Mesendoderm (in vitro differentiated cells): ENCODE measurements around the gene COBL.

Source experiments
- DNase-seq: peaks from one replicate; pipeline ENCODE4 v3.0.0; 2013
- H2AK5ac ChIP-seq: 2 replicates; pipeline ENCODE4 v1.6.1; 2013; ENCODE audit warnings: low read length, inconsistent platforms
- H2BK120ac ChIP-seq: 2 replicates; pipeline ENCODE4 v1.6.1; 2013; ENCODE audit warnings: low read depth, mild to moderate bottlenecking, low read length, moderate library complexity, mixed read lengths
- H2BK15ac ChIP-seq: replicated peaks from 2 replicates; pipeline ENCODE4 v1.6.1; 2013; ENCODE audit warnings: low read depth, mild to moderate bottlenecking, moderate library complexity
- H2BK5ac ChIP-seq: 2 replicates; pipeline ENCODE4 v1.6.1; 2013; ENCODE audit warnings: low read length, inconsistent platforms
- H3K18ac ChIP-seq: 2 replicates; pipeline ENCODE4 v1.6.1; 2013; ENCODE audit warnings: mild to moderate bottlenecking, low read length, mixed read lengths
- H3K23ac ChIP-seq: one replicate; pipeline ENCODE4 v1.6.1; 2013; ENCODE audit warnings: low read length
- H3K27ac ChIP-seq: 2 replicates; pipeline ENCODE4 v1.5.1; 2013; ENCODE audit warnings: low read depth, mild to moderate bottlenecking, inconsistent platforms, low read length, moderate library complexity
- H3K27me3 ChIP-seq: 2 replicates; pipeline ENCODE4 v1.6.1; 2013; ENCODE audit warnings: low read length, control low read depth, mild to moderate bottlenecking, inconsistent platforms; ENCODE audit not compliant: insufficient read depth, poor library complexity
- H3K36me3 ChIP-seq: 2 replicates; pipeline ENCODE4 v1.6.1; 2013; ENCODE audit warnings: low read length, inconsistent platforms; ENCODE audit not compliant: control insufficient read depth, insufficient read depth
- H3K4ac ChIP-seq: one replicate; pipeline ENCODE4 v1.6.1; 2013; ENCODE audit warnings: low read depth, mild to moderate bottlenecking, low read length, moderate library complexity
- H3K4me1 ChIP-seq: 2 replicates; pipeline ENCODE4 v1.6.1; 2013; ENCODE audit warnings: low read depth, low read length, inconsistent platforms; ENCODE audit not compliant: control insufficient read depth
- H3K4me2 ChIP-seq: 2 replicates; pipeline ENCODE4 v1.6.1; 2013; ENCODE audit warnings: low read length
- H3K4me3 ChIP-seq: 2 replicates; pipeline ENCODE4 v1.5.1; 2013; ENCODE audit warnings: mild to moderate bottlenecking, low read length
- H3K56ac ChIP-seq: one replicate; pipeline ENCODE4 v1.6.1; 2013; ENCODE audit warnings: low read length
- H3K79me1 ChIP-seq: 2 replicates; pipeline ENCODE4 v1.6.1; 2013; ENCODE audit warnings: low read length, inconsistent platforms
- H3K79me2 ChIP-seq: 2 replicates; pipeline ENCODE4 v1.6.1; 2013; ENCODE audit warnings: mild to moderate bottlenecking, low read length; ENCODE audit not compliant: control insufficient read depth, insufficient read depth
- H3K9ac ChIP-seq: 2 replicates; pipeline ENCODE4 v1.6.1; 2013; ENCODE audit warnings: low read length, inconsistent platforms
- H4K5ac ChIP-seq: one replicate; pipeline ENCODE4 v1.6.1; 2013; ENCODE audit warnings: low read length
- H4K8ac ChIP-seq: one replicate; pipeline ENCODE4 v1.6.1; 2013; ENCODE audit warnings: low read depth, mild to moderate bottlenecking, control low read depth, low read length, moderate library complexity
- WGBS: extraction: QIAGEN DNeasy Blood & Tissue Kit; methylation state at CpG from one replicate; pipeline ENCODE4 v1.1.7; 2013; ENCODE audit warnings: low lambda C conversion rate, missing lambda C conversion rate; ENCODE audit not compliant: insufficient coverage; ENCODE audit errors: extremely low coverage; 5-methylcytosine and 5-hydroxymethylcytosine counted together

COBL gene

DNA sequence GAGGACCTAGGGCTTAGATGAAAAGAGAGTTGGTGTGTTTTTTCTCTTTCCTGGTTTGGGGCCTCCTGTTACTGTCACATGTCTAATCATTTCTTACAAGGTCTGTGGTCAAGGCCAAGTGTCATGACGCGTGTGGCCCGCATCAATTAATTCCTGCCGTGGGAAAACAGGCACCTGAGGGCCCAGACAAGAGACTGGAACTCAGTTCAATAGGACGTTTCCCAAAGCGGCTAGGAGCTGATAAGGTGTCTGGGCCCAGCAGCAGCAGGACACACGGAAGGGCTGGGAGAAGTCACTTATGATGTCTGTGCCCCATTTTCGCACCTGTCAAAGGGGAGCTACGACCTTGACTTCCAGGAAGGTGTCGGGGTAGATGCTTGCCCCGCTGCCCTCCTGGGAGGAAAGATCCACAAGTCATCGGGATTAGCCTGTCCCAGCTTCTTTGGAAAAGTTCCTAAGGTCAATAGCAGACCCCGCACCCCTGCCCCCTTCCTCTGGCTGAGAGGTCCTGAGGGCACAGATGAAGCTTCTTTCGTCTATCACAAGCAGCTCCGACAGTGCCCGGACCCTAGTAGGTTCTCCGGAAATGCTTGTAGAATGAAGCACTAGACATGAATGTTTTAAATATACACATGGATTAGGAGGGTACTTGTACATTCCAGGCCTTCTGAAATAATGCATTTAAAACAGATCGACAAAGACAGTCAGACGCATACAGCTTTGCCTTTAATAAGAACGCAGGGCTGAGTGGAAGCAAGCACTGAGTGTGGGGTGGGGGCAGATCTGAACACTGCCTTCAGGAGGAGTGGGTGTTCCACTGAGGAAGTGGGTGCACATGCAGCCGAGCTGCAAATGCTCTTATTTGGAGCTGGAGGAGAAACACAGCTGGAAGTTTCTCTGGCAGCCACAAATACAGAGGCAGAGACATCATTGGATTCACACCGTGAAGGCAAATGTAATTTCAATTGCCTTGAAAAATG, 296.4 kb downstream of the COBL start:
- no CpG with 5 or more reads among the region's 22 CpGs for WGBS

DNA sequence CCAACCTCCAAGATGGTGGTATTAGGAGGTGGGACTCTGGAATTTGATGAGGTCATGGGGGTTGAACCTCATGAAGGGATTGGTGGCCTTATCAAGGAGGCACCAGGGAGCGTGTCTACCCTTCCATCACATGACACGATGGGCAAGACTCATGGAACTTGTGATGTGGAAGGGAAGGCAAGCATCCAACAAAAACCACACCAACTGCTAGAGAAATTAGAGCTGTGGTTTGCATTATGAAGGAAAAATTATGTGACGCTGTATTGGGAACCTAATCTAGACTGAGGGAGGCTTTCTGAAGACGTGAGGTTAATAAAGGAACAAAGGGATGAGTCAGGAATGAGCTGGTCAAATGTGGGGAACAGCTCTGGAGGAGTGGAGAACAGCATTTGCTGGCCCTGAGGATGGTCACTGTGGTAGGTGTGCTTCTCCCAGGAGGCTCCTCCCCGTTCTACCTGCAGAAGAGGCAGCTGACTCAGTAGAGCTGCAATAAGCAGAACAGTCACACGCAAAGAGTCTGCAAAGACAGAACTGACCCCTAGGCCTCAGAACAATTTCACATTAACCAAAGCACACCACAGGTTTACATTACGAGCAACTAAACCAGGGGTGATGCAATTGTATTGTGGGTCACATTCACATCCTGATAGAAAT, 297.3 kb downstream of the COBL start:
- H2AK5ac ChIP-seq: no peak overlapping the region
- no peak overlapping the region for H3K27ac ChIP-seq
- H3K4me3 ChIP-seq: no peak overlapping the region
- no peak overlapping the region for H3K4me2 ChIP-seq
- H3K9ac ChIP-seq: no peak overlapping the region
- H4K8ac ChIP-seq: no peak overlapping the region
- H2BK15ac ChIP-seq: no peak overlapping the region
- H4K5ac ChIP-seq: no peak overlapping the region
- no peak overlapping the region for H3K23ac ChIP-seq
- no peak overlapping the region for H3K18ac ChIP-seq
- no peak overlapping the region for H2BK5ac ChIP-seq
- H3K4ac ChIP-seq: no peak overlapping the region
- no peaks in the 10 kb centered on the region for H3K4me1 ChIP-seq
- H3K79me1 ChIP-seq: no peaks in the 10 kb centered on the region
- no peaks in the 10 kb centered on the region for H3K79me2 ChIP-seq
- no CpG with 5 or more reads among the region's 7 CpGs for WGBS
- no peaks in the 10 kb centered on the region for H3K27me3 ChIP-seq
- no peak overlapping the region for H2BK120ac ChIP-seq
- no peak overlapping the region for H3K56ac ChIP-seq
- DNase-seq: no peak
- H3K36me3 ChIP-seq: no peaks in the 10 kb centered on the region

More for the DNA sequence above, 296.4 kb downstream of the COBL start:
- H2AK5ac ChIP-seq: no peak overlapping the region
- H3K18ac ChIP-seq: no peak overlapping the region
- no peak for DNase-seq
- H3K23ac ChIP-seq: no peak overlapping the region
- no peak overlapping the region for H2BK120ac ChIP-seq
- no peak overlapping the region for H3K27ac ChIP-seq
- H3K36me3 ChIP-seq: no peaks in the 10 kb centered on the region
- H2BK15ac ChIP-seq: no peak overlapping the region
- no peak overlapping the region for H3K4me3 ChIP-seq
- no peaks in the 10 kb centered on the region for H3K79me2 ChIP-seq
- no peaks in the 10 kb centered on the region for H3K79me1 ChIP-seq
- H2BK5ac ChIP-seq: no peak overlapping the region
- H4K5ac ChIP-seq: no peak overlapping the region
- H3K9ac ChIP-seq: no peak overlapping the region
- no peak overlapping the region for H3K56ac ChIP-seq
- H3K4me1 ChIP-seq: no peaks in the 10 kb centered on the region
- H3K4me2 ChIP-seq: no peak overlapping the region
- no peaks in the 10 kb centered on the region for H3K27me3 ChIP-seq
- H3K4ac ChIP-seq: no peak overlapping the region
- no peak overlapping the region for H4K8ac ChIP-seq

DNA sequence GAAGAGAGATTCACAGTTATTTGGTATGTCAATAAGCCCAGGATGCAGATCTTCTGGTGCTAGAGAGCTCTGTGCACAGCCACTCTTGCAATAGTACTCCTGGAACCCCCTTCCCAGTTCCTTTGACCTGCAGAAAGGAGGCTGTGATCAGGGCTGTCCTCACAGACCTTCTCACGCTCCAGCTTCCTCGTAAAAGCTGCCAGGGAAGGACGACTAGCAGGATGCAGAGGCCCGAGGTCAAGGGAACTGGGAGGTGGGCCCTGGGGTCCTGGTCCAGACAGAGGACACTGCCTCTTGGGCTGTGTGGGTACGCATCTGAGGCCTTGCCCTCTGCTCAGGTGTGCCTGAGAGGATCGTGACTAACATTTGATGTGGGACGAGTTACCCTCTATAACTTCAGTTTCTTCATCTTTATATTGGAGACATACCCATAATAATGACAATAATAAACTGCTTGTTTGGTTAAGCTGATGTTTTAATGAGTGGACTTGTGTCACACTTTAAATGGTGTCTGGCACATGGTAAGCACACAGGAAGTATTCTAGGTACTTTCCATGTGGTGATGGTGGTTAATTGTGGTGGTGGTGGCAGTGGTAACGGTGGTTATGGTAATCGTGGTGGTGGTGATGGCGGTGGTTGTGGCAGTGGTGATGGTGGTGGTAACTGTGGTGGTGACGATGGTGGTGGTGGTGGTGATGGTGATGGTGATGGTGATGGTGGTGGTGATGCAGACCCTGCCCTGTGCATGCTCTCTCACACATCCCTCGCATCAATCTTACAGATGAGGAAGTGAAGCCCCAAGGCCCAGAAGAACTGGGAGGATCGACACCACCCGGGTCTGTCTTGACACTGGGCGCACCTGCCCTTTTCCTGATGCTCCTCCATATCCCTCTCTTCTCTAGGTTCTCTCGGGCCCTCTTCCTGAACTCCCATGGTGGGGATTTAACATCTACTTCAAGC, 298.8 kb downstream of the COBL start:
- H3K9ac ChIP-seq: no peak overlapping the region
- no peak overlapping the region for H3K23ac ChIP-seq
- no CpG with 5 or more reads among the region's 16 CpGs for WGBS
- H4K8ac ChIP-seq: no peak overlapping the region
- H2BK5ac ChIP-seq: no peak overlapping the region
- H3K4me3 ChIP-seq: no peak overlapping the region
- no peak for DNase-seq
- H3K27me3 ChIP-seq: no peaks in the 10 kb centered on the region
- no peak overlapping the region for H3K27ac ChIP-seq
- no peak overlapping the region for H2BK120ac ChIP-seq
- H2BK15ac ChIP-seq: no peak overlapping the region
- H3K18ac ChIP-seq: no peak overlapping the region
- no peak overlapping the region for H4K5ac ChIP-seq
- no peaks in the 10 kb centered on the region for H3K79me1 ChIP-seq
- H3K36me3 ChIP-seq: no peaks in the 10 kb centered on the region
- H3K56ac ChIP-seq: no peak overlapping the region
- H3K4ac ChIP-seq: no peak overlapping the region
- H2AK5ac ChIP-seq: no peak overlapping the region
- H3K4me1 ChIP-seq: no peaks in the 10 kb centered on the region
- no peak overlapping the region for H3K4me2 ChIP-seq
- H3K79me2 ChIP-seq: no peaks in the 10 kb centered on the region

- Histone ChIP-seq H3K79me1 (no peaks in the 10 kb centered on the region), H4K8ac (no peak overlapping the region), H3K27ac (no peak overlapping the region), H3K4me3 (no peak overlapping the region), H3K4ac (no peak overlapping the region), H3K9ac (no peak overlapping the region), H3K27me3 (no peaks in the 10 kb centered on the region), H3K4me1 (no peaks in the 10 kb centered on the region), H2BK15ac (no peak overlapping the region), H2BK120ac (no peak overlapping the region), H3K4me2 (no peak overlapping the region), H2BK5ac (no peak overlapping the region), H3K56ac (no peak overlapping the region), H3K18ac (no peak overlapping the region), H3K79me2 (no peaks in the 10 kb centered on the region), H3K36me3 (no peaks in the 10 kb centered on the region), H4K5ac (no peak overlapping the region), H2AK5ac (no peak overlapping the region), H3K23ac (no peak overlapping the region)
- DNase-seq: no peak
- WGBS: no CpG with 5 or more reads among the region's 9 CpGs
These were observed 300.1 kb downstream of the COBL start for GRCh38 chr7:51016546-51016945.

DNA sequence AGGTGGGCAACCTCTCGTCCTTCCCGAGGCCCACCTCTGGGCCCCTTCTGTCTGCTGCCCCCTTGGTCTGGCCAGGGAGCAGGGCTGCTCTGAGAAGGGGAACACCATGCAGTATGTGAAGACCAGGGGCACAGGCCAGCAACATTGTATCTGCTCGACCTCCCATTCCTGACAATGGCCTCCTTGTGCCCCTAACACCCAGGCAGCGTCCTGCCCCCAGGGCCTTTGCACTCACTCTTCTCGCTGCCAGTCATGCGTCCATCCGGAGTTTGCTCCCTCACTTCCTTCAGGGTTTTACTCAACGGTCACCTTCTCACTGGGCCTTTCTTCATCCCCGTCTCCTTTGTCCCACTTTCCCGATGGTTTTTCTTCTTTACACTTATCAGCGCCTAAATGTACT, 301.0 kb downstream of the COBL start:
- H2BK5ac ChIP-seq: no peak overlapping the region
- no peak overlapping the region for H3K23ac ChIP-seq
- no peak overlapping the region for H4K8ac ChIP-seq
- no peak overlapping the region for H3K4me2 ChIP-seq
- WGBS: no CpG with 5 or more reads among the region's 11 CpGs
- H3K56ac ChIP-seq: no peak overlapping the region
- no peaks in the 10 kb centered on the region for H3K4me1 ChIP-seq
- no peak overlapping the region for H3K18ac ChIP-seq
- no peak overlapping the region for H4K5ac ChIP-seq
- no peak overlapping the region for H2BK15ac ChIP-seq
- H2BK120ac ChIP-seq: no peak overlapping the region
- H3K27me3 ChIP-seq: no peaks in the 10 kb centered on the region
- H3K4ac ChIP-seq: no peak overlapping the region
- no peaks in the 10 kb centered on the region for H3K79me2 ChIP-seq
- DNase-seq: no peak
- no peak overlapping the region for H3K9ac ChIP-seq
- no peaks in the 10 kb centered on the region for H3K36me3 ChIP-seq
- H2AK5ac ChIP-seq: no peak overlapping the region
- H3K79me1 ChIP-seq: no peaks in the 10 kb centered on the region
- H3K27ac ChIP-seq: no peak overlapping the region
- H3K4me3 ChIP-seq: no peak overlapping the region
